ENCODE data around the gene GFOD1. TPM values are rescaled to one million over a fixed set of nuclear protein-coding genes. Genes with fewer than 3 reads are reported as not detected.
A peak's percentile ranks its signal among the peaks of the same experiment; 100 is the strongest.
"Not testable (repeated sequence)": the region's sequence is repeated elsewhere in the genome, so short reads cannot be mapped to it uniquely, and the experiment has no call there.

GFOD1 gene
- total RNA-seq, 8 experiments from 2014 or later = 2.8 to 40.0 (median 9.4) TPM

- 20 to 97% (median 71%) methylated on average over 1 to 5 of the region's 5 CpGs for WGBS, 10 experiments
- Histone ChIP-seq H3K27ac (no peak overlapping the region), H3K4me1 (replicated peaks in 1 of 2) (no peaks in the 10 kb centered on the region), H3K4me3 (no peak overlapping the region)
- no peak for ATAC-seq (replicated peaks in 6 of 8)
- in situ Hi-C loops (cut with MboI; ENCODE audit: low pct_unique_long_range_greater_than_20kb in 2 of 9, low sequenced_read_pairs in 9 of 9, unreplicated experiment in 9 of 9) = loop anchor here in 7 of 9 experiments (10.0 to 25.0 kb wide), 5 partner anchors 195 to 720 kb away; partner anchors contain the start of gene SIRT5 (in 3 of the 7)
Measured at GRCh38 chr6:13342414-13343019, 144.9 kb downstream of the GFOD1 start.

DNA sequence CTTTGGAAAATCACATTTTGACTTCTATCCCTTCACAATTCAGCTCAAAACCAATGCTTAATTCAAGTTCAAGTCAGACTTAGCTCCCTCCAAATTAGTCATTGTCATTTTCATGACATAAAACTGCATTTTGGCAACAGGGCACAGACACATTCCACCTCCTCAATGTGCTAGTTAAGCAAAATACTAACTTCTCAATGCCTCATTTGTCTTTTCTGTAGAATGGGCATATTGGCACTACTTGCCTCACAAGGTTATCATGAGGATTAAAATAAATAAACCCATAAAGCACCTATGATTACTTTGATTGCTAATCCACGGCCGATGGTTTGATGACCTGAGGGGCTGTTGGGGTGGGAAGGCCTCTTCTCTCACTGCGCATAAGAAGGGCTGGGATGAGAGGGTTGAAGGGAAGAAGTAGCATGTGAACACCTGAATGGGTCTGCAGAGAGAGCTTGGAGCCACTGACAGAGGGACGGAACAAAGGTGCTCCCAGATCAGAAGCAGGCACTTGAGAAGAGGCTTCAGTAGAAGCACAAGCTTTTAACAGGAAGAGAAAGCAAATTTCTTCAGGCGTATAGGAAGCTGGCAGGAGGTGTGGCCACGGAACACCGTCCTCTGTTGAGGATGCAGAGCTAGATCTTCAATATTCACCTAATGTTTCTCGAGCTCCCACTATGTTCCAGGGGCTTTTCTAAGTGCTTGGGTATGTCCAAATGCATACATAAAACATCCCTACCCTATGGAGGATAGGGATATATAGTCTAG is 147.4 kb downstream of the GFOD1 start:
- in situ Hi-C loops (cut with MboI; ENCODE audit: low pct_unique_long_range_greater_than_20kb in 2 of 9, low sequenced_read_pairs in 9 of 9, unreplicated experiment in 9 of 9) = loop anchor here in 7 of 9 experiments (10.0 to 25.0 kb wide), 6 partner anchors 197 to 722 kb away; partner anchors contain the start of gene SIRT5 (in 3 of the 7)
- no peak for ATAC-seq (replicated peaks in 6 of 8)
- no peak overlapping the region for H3K4me3 ChIP-seq
- no peak overlapping the region for H3K27ac ChIP-seq
- 67 to 100% (median 82%) methylated on average over 1 to 8 of the region's 8 CpGs; no CpG with 5 or more reads in 3 of the 10 experiments for WGBS, 10 experiments
- H3K4me1 ChIP-seq (replicated peaks in 1 of 2) = no peaks in the 10 kb centered on the region

DNA sequence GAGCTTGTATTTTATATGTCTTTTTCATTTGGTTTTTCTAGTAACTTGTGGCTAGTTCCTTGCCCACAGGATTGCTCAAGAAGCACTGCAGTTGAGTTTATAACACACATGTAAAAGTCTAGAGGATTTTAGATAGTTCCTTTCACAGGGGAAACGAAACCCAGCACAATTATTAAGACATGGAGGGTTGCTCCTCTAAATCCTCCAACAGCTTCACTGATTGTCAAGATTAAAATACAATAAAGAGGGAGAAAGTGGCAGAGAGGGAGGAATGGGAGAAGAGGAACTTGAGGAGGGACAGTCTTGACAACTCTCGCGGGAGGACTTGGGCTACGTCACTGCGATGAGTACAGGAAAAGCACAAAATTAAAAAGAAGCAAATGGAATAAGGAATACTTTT is 149.4 kb downstream of the GFOD1 start:
- in situ Hi-C loops (cut with MboI; ENCODE audit: low pct_unique_long_range_greater_than_20kb in 2 of 9, low sequenced_read_pairs in 9 of 9, unreplicated experiment in 9 of 9) = loop anchor here in 7 of 9 experiments (10.0 to 25.0 kb wide), 5 partner anchors 199 to 724 kb away; partner anchors contain the start of gene SIRT5 (in 2 of the 7)
- WGBS, 10 experiments = 60 to 97% (median 88%) methylated on average over 1 to 5 of the region's 5 CpGs; no CpG with 5 or more reads in 1 of the 10 experiments
- Histone ChIP-seq H3K27ac (no peak overlapping the region), H3K4me3 (no peak overlapping the region), H3K4me1 (replicated peaks in 1 of 2) (no peaks in the 10 kb centered on the region)
- ATAC-seq (replicated peaks in 6 of 8) = no peak

DNA sequence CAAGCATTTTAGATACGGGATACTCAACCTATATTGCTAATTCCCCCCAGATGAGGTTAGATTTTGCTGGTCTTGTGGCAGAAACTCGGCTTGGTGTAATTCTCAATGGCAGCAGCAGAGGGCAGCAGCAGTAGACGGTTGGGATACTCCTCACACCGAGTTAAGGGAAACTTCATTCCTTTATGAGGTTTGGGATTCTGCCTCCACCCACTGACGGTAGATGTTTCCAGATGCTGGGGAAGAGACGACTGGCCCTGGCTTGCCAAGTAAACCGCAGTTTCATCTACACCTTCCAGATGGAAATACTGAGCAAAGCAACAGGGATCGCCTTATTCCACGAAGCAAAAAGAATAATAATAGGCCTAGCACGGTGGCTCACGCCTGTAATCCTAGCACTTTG is 150.8 kb downstream of the GFOD1 start:
- in situ Hi-C loops (cut with MboI; ENCODE audit: low pct_unique_long_range_greater_than_20kb in 2 of 9, low sequenced_read_pairs in 9 of 9, unreplicated experiment in 9 of 9) = loop anchor here in 7 of 9 experiments (10.0 to 25.0 kb wide), 5 partner anchors 201 to 726 kb away; partner anchors contain the start of gene SIRT5 (in 2 of the 7)
- Histone ChIP-seq H3K27ac (no peak overlapping the region), H3K4me1 (replicated peaks in 1 of 2) (no peaks in the 10 kb centered on the region), H3K4me3 (peak overlapping the region in 1 of 5 donors; percentile 2)
- 0 to 33% (median 7%) methylated on average over 2 to 8 of the region's 11 CpGs for WGBS, 10 experiments
- ATAC-seq (replicated peaks in 6 of 8) = peak; percentile 60 to 99 (median 76)

DNA sequence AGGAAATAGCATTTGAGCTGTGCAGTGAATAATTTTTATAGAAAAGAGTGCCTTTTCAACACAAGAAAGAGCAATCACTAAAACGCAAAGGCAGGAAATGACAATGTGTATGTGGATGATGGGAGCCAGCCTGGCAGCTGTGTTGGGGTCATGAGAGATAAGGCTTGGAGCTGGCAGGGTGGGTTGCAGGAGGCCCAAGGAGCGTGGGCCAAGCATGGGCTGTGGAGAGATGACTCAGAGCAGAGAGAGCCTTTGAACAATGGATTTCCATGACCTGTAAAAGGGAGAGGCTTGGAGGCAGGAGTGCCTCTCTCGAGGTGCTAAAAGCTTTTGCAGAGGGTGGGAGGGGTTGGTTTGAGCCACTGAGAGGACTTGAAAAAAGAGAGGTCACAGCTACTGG is 152.4 kb downstream of the GFOD1 start:
- 20 to 100% (median 66%) methylated on average over 1 to 3 of the region's 3 CpGs; no CpG with 5 or more reads in 4 of the 10 experiments for WGBS, 10 experiments
- no peak for ATAC-seq (replicated peaks in 6 of 8)

GRCh38 chr6:13332349-13332706 is 155.1 kb downstream of the GFOD1 start:
- no peak overlapping the region for H3K27ac ChIP-seq
- in situ Hi-C loops (cut with MboI; ENCODE audit: low pct_unique_long_range_greater_than_20kb in 2 of 9, low sequenced_read_pairs in 9 of 9, unreplicated experiment in 9 of 9) = loop anchor here in 7 of 9 experiments (10.0 to 25.0 kb wide), 5 partner anchors 205 to 730 kb away; partner anchors contain the start of gene SIRT5 (in 2 of the 7)
- no peak for ATAC-seq (replicated peaks in 6 of 8)
- peaks cover 3 to 4% of the 10 kb centered on the region in 2 donors for H3K4me1 ChIP-seq (replicated peaks in 1 of 2)
- WGBS, 10 experiments = 29 to 100% (median 65%) methylated on average over 1 to 2 of the region's 2 CpGs; no CpG with 5 or more reads in 6 of the 10 experiments
- H3K4me3 ChIP-seq = no peak overlapping the region

More for the DNA sequence above, 152.4 kb downstream of the GFOD1 start:
- in situ Hi-C loops (cut with MboI; ENCODE audit: low pct_unique_long_range_greater_than_20kb in 2 of 9, low sequenced_read_pairs in 9 of 9, unreplicated experiment in 9 of 9) = loop anchor here in 7 of 9 experiments (10.0 to 25.0 kb wide), 5 partner anchors 202 to 727 kb away; partner anchors contain the start of gene SIRT5 (in 2 of the 7)
- Histone ChIP-seq H3K27ac (no peak overlapping the region), H3K4me1 (replicated peaks in 1 of 2) (no peaks in the 10 kb centered on the region), H3K4me3 (no peak overlapping the region)

DNA sequence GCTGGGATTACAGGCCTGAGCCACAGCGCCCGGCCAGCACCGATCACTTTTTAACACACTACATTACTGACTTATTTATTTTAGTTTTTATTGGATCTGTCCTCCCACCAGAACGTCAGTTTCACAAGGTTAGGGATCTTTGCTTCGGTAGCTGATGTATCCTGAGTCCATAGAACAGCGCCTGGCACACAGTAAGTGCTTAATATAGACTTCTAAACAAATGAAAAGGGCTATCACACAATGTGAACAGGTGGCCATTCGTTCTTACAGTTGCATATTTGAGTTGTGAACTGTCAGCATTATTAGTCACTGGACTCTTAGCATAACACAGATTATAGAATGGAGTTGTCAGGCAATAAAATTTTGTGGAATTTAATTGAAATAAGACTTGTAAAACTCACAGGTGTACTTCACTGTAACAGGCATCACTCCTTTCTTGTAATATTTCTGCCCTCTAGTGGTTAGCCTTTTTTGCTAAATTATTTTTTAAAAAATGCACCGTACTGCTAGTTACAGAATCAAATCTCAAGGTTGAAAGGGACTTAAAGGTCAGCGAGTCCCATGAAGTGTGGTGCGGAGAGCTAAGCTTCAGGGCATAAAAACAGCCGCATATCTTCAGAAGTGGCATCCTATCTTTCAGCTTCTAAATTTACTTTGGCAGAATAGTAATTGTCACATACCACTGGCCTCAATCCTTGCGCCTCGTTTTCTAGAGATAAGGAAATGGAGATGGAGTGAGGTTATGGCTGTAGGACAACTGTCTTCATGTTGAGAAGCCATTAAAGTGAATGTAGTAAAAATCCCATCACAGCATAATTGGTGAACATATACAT is 155.7 kb downstream of the GFOD1 start:
- no peak for ATAC-seq (replicated peaks in 6 of 8)
- WGBS, 10 experiments = 25 to 81% (median 61%) methylated on average over 3 to 13 of the region's 13 CpGs
- in situ Hi-C loops (cut with MboI; ENCODE audit: low pct_unique_long_range_greater_than_20kb in 2 of 9, low sequenced_read_pairs in 9 of 9, unreplicated experiment in 9 of 9) = loop anchor here in 7 of 9 experiments (10.0 to 25.0 kb wide), 5 partner anchors 206 to 731 kb away; partner anchors contain the start of gene SIRT5 (in 2 of the 7)
- H3K4me3 ChIP-seq = no peak overlapping the region
- H3K4me1 ChIP-seq (replicated peaks in 1 of 2) = peaks cover 6 to 8% of the 10 kb centered on the region in 2 donors
- no peak overlapping the region for H3K27ac ChIP-seq

DNA sequence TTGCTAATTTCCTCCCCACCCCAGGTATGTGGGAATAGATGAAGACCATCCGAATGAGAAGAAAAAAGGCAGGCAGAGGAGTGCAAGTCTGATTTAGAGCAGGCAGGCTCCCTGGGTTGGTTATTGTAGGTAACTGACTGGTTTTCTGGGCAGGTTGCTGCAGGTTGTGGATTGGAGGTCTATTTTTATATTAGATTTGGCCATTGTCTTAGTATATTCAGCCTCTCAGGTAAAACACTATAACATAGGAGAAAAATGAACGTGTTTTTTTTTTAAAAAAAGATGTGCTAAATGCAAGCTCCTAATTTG is 158.6 kb downstream of the GFOD1 start:
- in situ Hi-C loops (cut with MboI; ENCODE audit: low pct_unique_long_range_greater_than_20kb in 2 of 9, low sequenced_read_pairs in 9 of 9, unreplicated experiment in 9 of 9) = loop anchor here in 7 of 9 experiments (25.0 kb wide), 4 partner anchors 208 to 733 kb away; partner anchors contain the start of gene SIRT5 (in 2 of the 7)
- no peak for ATAC-seq (replicated peaks in 6 of 8)
- Histone ChIP-seq H3K4me3 (peak overlapping the region; percentile 79 to 100 (median 88)), H3K4me1 (replicated peaks in 1 of 2) (peaks cover 7 to 9% of the 10 kb centered on the region in 2 donors), H3K27ac (peak overlapping the region; percentile 78 to 82)
- 0% methylated on average over 1 to 2 of the region's 2 CpGs; no CpG with 5 or more reads in 6 of the 10 experiments for WGBS, 10 experiments

GRCh38 chr6:13328076-13328874 is 159.1 kb downstream of the GFOD1 start, which contains the start of gene TBC1D7:
TBC1D7 (minus strand) TSS chr6:13328537; CDS start chr6:13326898, 1,639 bp downstream.
- WGBS, 10 experiments = 0 to 3% (median 0%) methylated on average over 1 to 21 of the region's 63 CpGs; no CpG with 5 or more reads in 1 of the 10 experiments
- Histone ChIP-seq H3K27ac (peak within 1 kb of the TSS; percentile 78 to 82), H3K4me3 (peak within 1 kb of the TSS; percentile 79 to 100 (median 88)), H3K4me1 (replicated peaks in 1 of 2) (peaks cover 7 to 9% of the 10 kb centered on the region in 2 donors)
- in situ Hi-C loops (cut with MboI; ENCODE audit: low pct_unique_long_range_greater_than_20kb in 2 of 9, low sequenced_read_pairs in 9 of 9, unreplicated experiment in 9 of 9) = loop anchor here in 7 of 9 experiments (25.0 kb wide), 4 partner anchors 209 to 734 kb away; partner anchors contain the start of gene SIRT5 (in 2 of the 7)
- ATAC-seq (replicated peaks in 6 of 8) = peak; percentile 92 to 96 (median 94)

- WGBS, 10 experiments = 0 to 2% (median 0%) methylated on average over 1 to 10 of the region's 10 CpGs
- Histone ChIP-seq H3K4me1 (replicated peaks in 1 of 2) (peaks cover 7 to 9% of the 10 kb centered on the region in 2 donors), H3K4me3 (peak overlapping the region; percentile 79 to 100 (median 88)), H3K27ac (peak overlapping the region; percentile 78 to 82)
- in situ Hi-C loops (cut with MboI; ENCODE audit: low pct_unique_long_range_greater_than_20kb in 2 of 9, low sequenced_read_pairs in 9 of 9, unreplicated experiment in 9 of 9) = loop anchor here in 7 of 9 experiments (25.0 kb wide), 4 partner anchors 210 to 735 kb away; partner anchors contain the start of gene SIRT5 (in 2 of the 7)
- peak in 4 of 8 experiments; percentile 0 to 3 (median 2) for ATAC-seq (replicated peaks in 6 of 8)
Measured at GRCh38 chr6:13327691-13328075, 159.7 kb downstream of the GFOD1 start.

DNA sequence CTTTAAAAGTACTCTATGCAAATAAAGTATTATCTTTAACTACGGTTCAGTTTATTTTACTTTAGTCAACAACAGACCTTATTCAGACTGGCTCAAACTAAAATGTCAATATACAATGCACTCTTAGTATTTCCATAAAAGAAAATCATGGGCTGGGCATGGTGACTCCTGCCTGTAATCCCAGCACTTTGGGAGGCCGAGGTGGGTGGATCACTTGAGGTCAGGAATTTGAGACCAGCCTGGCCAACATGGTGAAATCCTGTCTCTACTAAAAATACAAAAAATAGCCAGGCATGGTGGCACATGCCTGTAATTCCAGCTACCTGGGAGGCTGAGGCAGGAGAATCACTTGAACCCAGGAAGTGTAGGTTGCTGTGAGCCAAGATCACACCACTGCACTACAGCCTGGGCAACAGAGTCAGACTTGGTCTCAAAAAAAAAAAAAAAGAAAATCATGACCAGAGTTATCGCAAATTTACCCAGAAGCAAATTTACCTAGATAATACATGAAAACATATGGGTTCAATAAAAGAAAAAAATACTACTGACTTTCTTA is 161.3 kb downstream of the GFOD1 start:
- H3K4me3 ChIP-seq = not testable (repeated sequence)
- 49 to 100% (median 92%) methylated on average over 1 to 3 of the region's 3 CpGs for WGBS, 10 experiments
- in situ Hi-C loops (cut with MboI; ENCODE audit: low pct_unique_long_range_greater_than_20kb in 2 of 9, low sequenced_read_pairs in 9 of 9, unreplicated experiment in 9 of 9) = loop anchor here in 7 of 9 experiments (25.0 kb wide), 4 partner anchors 211 to 736 kb away; partner anchors contain the start of gene SIRT5 (in 2 of the 7)

More for the DNA sequence above, 161.3 kb downstream of the GFOD1 start:
- not testable (repeated sequence) for H3K4me1 ChIP-seq (replicated peaks in 1 of 2); ATAC-seq (replicated peaks in 6 of 8); H3K27ac ChIP-seq
